ENCODE measurements around the gene POC1B.

POC1B gene

GRCh38 chr12:89392391-89392790 lies 133.5 kb downstream of the POC1B start:
- Histone ChIP-seq H3K9me3 (no peaks in the 10 kb centered on the region), H3K4me1 (ENCODE audit: control insufficient read depth in 1 of 2, insufficient read depth in 1 of 2, low read depth in 1 of 2, low read length in 1 of 2) (peaks cover 49 to 53% of the 10 kb centered on the region in 2 experiments), H3K4me3 (ENCODE audit: low read depth in 1 of 2, low read length in 1 of 2) (no peak overlapping the region), H3K27ac (peak overlapping the region; percentile 67), H3K27me3 (no peaks in the 10 kb centered on the region), H3K36me3 (no peaks in the 10 kb centered on the region)
- TF ChIP-seq, protein P1, sequence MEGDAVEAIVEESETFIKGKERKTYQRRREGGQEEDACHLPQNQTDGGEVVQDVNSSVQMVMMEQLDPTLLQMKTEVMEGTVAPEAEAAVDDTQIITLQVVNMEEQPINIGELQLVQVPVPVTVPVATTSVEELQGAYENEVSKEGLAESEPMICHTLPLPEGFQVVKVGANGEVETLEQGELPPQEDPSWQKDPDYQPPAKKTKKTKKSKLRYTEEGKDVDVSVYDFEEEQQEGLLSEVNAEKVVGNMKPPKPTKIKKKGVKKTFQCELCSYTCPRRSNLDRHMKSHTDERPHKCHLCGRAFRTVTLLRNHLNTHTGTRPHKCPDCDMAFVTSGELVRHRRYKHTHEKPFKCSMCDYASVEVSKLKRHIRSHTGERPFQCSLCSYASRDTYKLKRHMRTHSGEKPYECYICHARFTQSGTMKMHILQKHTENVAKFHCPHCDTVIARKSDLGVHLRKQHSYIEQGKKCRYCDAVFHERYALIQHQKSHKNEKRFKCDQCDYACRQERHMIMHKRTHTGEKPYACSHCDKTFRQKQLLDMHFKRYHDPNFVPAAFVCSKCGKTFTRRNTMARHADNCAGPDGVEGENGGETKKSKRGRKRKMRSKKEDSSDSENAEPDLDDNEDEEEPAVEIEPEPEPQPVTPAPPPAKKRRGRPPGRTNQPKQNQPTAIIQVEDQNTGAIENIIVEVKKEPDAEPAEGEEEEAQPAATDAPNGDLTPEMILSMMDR (IDR thresholded peaks at IDR 0.05): no peak

DNA sequence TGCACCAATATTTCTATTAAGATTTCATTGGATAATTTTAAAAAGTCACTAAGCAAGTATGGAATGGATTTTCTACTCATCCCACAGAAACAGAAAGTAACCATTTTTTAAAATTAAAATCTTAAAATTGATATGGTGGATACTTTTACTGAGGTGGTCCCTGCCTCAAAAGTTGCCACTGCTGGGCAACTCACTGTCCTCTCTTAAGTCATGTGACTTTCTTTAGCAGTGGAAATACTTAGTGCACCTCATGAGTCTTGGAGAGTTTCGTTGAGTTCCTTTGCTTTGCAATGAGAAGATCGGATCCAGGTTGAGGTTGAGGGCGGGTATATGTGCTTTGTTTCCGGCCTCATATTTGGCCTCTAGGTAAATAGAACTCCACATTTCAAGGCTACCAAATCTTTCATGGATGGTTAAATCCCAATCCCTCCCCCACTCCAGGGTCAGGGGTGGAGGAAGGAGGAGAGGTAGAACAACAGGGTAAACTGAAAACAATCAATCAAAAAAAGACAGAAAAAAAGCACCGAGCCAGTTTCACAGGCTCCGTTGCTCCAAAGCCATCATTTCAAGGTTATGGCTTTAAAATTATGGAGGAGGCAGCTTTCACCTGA lies 134.0 kb downstream of the POC1B start:
- no peaks in the 10 kb centered on the region for H3K27me3 ChIP-seq
- TF ChIP-seq, protein P1 (IDR thresholded peaks at IDR 0.05): no peak
- H3K27ac ChIP-seq: peak overlapping the region; percentile 67
- no peaks in the 10 kb centered on the region for H3K9me3 ChIP-seq
- no peak overlapping the region for H3K4me3 ChIP-seq (ENCODE audit: low read depth in 1 of 2, low read length in 1 of 2)
- peaks cover 49 to 50% of the 10 kb centered on the region in 2 experiments for H3K4me1 ChIP-seq (ENCODE audit: control insufficient read depth in 1 of 2, insufficient read depth in 1 of 2, low read depth in 1 of 2, low read length in 1 of 2)
- no peaks in the 10 kb centered on the region for H3K36me3 ChIP-seq

DNA sequence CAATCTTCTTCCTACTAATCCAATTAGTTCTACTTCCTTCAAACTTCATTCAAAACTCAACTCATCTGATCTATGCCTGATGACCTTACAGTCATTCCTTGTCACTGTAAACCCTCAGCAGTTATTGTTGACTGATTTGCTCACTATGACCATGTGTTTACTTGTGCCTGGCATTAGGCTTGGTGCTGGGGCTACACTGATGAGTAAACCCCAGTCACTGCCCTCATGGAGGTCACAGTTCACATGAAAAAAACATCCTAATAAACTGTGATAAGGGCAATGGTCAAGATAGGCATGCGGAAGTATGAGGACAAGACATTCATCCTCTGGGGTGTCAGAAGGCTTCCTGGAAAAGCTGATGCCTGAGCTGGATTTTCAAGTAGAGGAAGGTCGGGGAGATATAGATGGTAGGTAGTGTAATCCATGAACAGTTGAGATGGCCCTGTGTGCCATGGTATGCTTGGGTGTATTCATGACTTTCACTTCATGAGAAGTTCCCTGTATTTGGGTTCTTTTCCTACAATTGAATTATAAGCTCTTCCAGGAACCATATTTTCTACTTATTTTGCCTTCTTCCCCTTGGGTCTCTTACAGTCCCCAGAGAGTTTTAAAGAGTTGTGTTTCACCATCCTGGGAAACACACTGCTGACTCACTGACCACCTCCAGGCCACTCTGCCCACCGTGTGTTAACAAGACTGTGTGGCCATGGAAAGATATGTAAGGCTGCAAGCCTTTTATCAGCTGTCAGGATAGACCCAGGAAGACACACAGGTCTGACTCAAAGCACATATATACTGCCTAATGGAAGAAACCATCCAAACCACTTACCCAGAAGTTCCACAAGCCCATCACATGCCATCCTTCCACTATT lies 134.8 kb downstream of the POC1B start:
- no peak overlapping the region for H3K4me3 ChIP-seq (ENCODE audit: low read depth in 1 of 2, low read length in 1 of 2)
- TF ChIP-seq, protein P1 (IDR thresholded peaks at IDR 0.05): no peak
- peak overlapping the region; percentile 40 for H3K27ac ChIP-seq

DNA sequence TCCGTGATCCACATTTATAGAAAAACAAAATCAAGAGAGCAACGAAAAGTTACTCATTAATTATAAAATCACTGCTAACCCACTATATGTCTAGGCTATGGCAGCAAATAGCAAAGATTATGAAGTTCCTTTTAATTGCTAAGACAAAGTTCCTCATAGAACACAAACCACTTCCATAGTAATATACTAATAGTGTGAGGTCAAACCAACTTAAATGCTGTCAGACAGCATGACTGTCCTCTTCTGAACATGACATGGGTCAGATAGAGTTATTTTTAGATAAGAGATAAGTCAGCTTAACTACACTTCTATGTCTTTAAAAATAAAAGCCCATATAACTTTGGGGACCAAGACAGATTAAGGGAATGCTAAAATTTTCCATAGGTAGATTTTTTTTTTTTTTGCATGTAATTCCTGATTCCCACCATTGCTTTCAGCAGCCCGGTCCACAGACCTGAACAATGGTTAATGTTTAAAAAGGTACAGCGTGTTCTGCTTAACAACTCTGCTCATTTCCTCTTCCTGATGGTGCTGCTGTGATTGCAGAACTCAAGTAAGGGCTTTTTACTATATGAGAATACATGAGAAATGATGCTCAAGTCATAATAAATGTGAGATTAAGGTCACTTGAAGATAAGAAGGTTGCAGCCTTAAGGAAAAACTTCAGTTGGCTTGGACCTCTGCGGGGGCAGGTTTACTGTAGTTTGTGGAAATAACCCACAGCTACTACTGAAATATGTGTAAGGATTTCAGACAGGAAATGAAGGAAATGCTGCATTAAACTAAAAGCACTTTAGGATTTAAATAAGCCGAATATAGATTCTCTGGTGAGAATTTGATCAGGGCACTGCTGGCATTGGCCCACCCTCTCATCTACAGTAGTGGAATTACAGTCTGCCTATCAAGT lies 135.8 kb downstream of the POC1B start:
- Histone ChIP-seq H3K36me3 (no peaks in the 10 kb centered on the region), H3K9me3 (no peaks in the 10 kb centered on the region), H3K27ac (peak overlapping the region; percentile 40), H3K4me3 (ENCODE audit: low read depth in 1 of 2, low read length in 1 of 2) (no peak overlapping the region), H3K4me1 (ENCODE audit: control insufficient read depth in 1 of 2, insufficient read depth in 1 of 2, low read depth in 1 of 2, low read length in 1 of 2) (peaks cover 53 to 62% of the 10 kb centered on the region in 2 experiments), H3K27me3 (no peaks in the 10 kb centered on the region)
- TF ChIP-seq, protein P1 (IDR thresholded peaks at IDR 0.05): no peak

More for the DNA sequence above, 134.8 kb downstream of the POC1B start:
- H3K9me3 ChIP-seq: no peaks in the 10 kb centered on the region
- H3K27me3 ChIP-seq: no peaks in the 10 kb centered on the region
- H3K4me1 ChIP-seq (ENCODE audit: control insufficient read depth in 1 of 2, insufficient read depth in 1 of 2, low read depth in 1 of 2, low read length in 1 of 2): peaks cover 49 to 52% of the 10 kb centered on the region in 2 experiments
- H3K36me3 ChIP-seq: no peaks in the 10 kb centered on the region

DNA sequence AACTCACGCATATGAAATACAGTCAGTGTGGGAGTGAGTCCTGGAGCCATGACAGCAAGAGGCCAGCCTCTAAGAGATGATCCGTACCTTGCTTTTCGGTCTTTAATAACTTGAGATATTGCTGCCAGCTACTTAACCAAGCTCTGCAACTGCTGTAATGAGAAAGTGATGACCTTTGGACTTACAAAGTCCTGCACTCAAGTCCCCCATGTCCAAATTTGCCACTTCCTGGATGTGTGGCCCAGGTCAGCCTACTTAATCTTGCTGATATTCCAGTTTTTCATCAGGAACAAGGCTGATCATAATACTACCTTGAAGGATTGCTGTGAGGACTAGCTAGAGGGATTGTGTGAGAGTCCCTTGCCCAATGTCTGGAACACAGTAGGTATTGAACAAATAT lies 139.7 kb downstream of the POC1B start:
- no peak overlapping the region for H3K4me3 ChIP-seq (ENCODE audit: low read depth in 1 of 2, low read length in 1 of 2)
- no peaks in the 10 kb centered on the region for H3K9me3 ChIP-seq
- no peaks in the 10 kb centered on the region for H3K36me3 ChIP-seq
- no peaks in the 10 kb centered on the region for H3K27me3 ChIP-seq
- no peak overlapping the region for H3K27ac ChIP-seq
- H3K4me1 ChIP-seq (ENCODE audit: control insufficient read depth in 1 of 2, insufficient read depth in 1 of 2, low read depth in 1 of 2, low read length in 1 of 2): peaks cover 49 to 65% of the 10 kb centered on the region in 2 experiments
- TF ChIP-seq, protein P1 (IDR thresholded peaks at IDR 0.05): no peak
